Stomach (tissue), 9 donors: ENCODE results near the gene KDM6A. TPM values are rescaled to one million over a fixed set of nuclear protein-coding genes. Genes with fewer than 3 reads are reported as not detected.
"Not testable (repeated sequence)": the region's sequence is repeated elsewhere in the genome, so short reads cannot be mapped to it uniquely, and the experiment has no call there.

Experiments used
- DNase-seq, 2 donors: peaks; one replicate each; pipeline versions ENCODE4 v3.0.0 to v3.0.0-alpha.2; 2013 to 2019
- H3K27ac ChIP-seq, 5 donors: fragments of 200-600 bp in 4 of 5; sonication (generic) in 4 of 5; one replicate each; pipeline ENCODE4 v1.5.1; 2013 to 2019; ENCODE audit warnings: mild to moderate bottlenecking in 1 of 5, moderate library complexity in 1 of 5
- H3K27me3 ChIP-seq, 3 donors: fragments of 200-600 bp; sonication (generic); one replicate each; pipeline ENCODE4 v1.5.1; 2017 to 2019; ENCODE audit warnings: mixed run types in 1 of 3
- H3K36me3 ChIP-seq, 4 donors: fragments of 200-600 bp; sonication (generic); 1 replicate in 3 of 4; 2 replicates in 1 of 4; pipeline ENCODE4 v1.5.1; 2016 to 2019
- H3K4me1 ChIP-seq, 4 donors: fragments of 200-600 bp; sonication (generic); one replicate each; pipeline ENCODE4 v1.5.1; 2016 to 2019
- H3K4me3 ChIP-seq, 4 donors: fragments of 200-600 bp; sonication (generic) in 3 of 4; one replicate each; pipeline ENCODE4 v1.5.1; 2016 to 2019; ENCODE audit warnings: mild to moderate bottlenecking in 1 of 4
- H3K9me3 ChIP-seq, 4 donors: fragments of 200-600 bp; sonication (generic); one replicate each; pipeline ENCODE4 v1.5.1; 2016 to 2019
- EP300 ChIP-seq: sonication (generic); formaldehyde crosslinking; IDR thresholded peaks from one replicate; pipeline ENCODE4 v1.6.1; 2017; ENCODE audit warnings: antibody characterized with exemption
- POLR2A ChIP-seq, 4 donors: fragments of 450-650 bp; IDR thresholded peaks; one replicate each; pipeline ENCODE4 v1.6.1; 2016; ENCODE audit warnings: antibody characterized with exemption in 4 of 4, control low read depth in 2 of 4, mild to moderate bottlenecking in 1 of 4, moderate library complexity in 1 of 4
- POLR2AphosphoS5 ChIP-seq, 3 donors: sonication (generic); formaldehyde crosslinking; IDR thresholded peaks; one replicate each; pipeline ENCODE4 v1.6.1; 2016; ENCODE audit warnings: antibody characterized with exemption in 3 of 3
- WGBS, 5 donors: extraction: QIAGEN DNeasy Blood & Tissue Kit in 3 of 5; methylation state at CpG; one replicate each; pipeline versions ENCODE4 v1.1.5 to v1.1.7; 2013 to 2018; 5-methylcytosine and 5-hydroxymethylcytosine counted together
- intact Hi-C: fragments of 100-400 bp; cut with DNase I; formaldehyde crosslinking; loops from one replicate; pipeline ENCODE4 v1.15.1; 2023; ENCODE audit warnings: low total_unique reads
- polyA plus RNA-seq, 3 donors: library from polyadenylated mRNA; stranded (reverse); fragments of 200-250 nt; gene quantifications; one replicate each; pipeline ENCODE4 v1.2.3, GENCODE V29; 2013
- total RNA-seq, 5 donors: library from RNA; depleted of rRNA; stranded (reverse); fragments of >200 nt; gene quantifications; one replicate each; pipeline versions ENCODE4 v1.1.0 to v1.2.3, GENCODE V29; 2014 to 2016
- TF ChIP-seq, protein P1 (sequence below), 7 experiments: fragments of 450-650 bp in 4 of 7; fragments of 200-600 bp in 3 of 7; sonication (generic) in 3 of 7; IDR thresholded peaks; one replicate each; pipeline ENCODE4 v1.5.1; 2016 to 2019; ENCODE audit warnings: antibody characterized with exemption in 7 of 7, control low read depth in 2 of 7, mild to moderate bottlenecking in 1 of 7
- donor health status: healthy with polysubstance abuse.
- donor health status: Bipolar disorder and iron deficiency.
- donor health status: healthy.

Gene KDM6A
- total and polyA plus RNA-seq, 8 donors = 7.0 to 105 (median 47.3) TPM

DNA sequence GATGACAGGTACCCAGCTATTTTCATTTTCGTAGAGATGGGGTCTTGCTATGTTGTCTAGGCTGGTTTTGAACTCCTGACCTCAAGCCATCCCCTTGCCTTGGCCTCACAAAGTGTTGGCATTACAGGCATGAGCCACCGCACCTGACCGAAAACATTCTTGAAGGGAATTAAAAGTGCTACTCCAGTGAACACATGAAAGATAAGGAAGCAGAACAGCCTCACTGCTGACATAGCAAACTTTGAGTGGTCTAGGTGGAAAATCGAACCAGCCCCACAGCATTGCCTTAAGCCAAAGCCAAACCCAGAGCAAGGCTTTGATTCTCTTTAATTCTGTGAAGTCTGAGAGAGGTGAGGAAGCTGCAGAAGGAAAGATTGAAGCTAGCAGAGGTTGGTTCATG lies 65.1 kb downstream of the KDM6A start:
- no peaks in the 10 kb centered on the region for H3K9me3 ChIP-seq
- no peak overlapping the region for H3K27ac ChIP-seq
- intact Hi-C loops = no loop called here
- no peaks in the 10 kb centered on the region for H3K27me3 ChIP-seq
- 28 to 61% (median 51%) methylated on average over 3 to 4 of the region's 4 CpGs for WGBS, 5 donors
- no peak for DNase-seq
- no peaks in the 10 kb centered on the region for H3K36me3 ChIP-seq
- H3K4me3 ChIP-seq = no peak overlapping the region
- no peak for TF ChIP-seq POLR2AphosphoS5 (IDR thresholded peaks at IDR 0.05)
- no peak for TF ChIP-seq POLR2A (IDR thresholded peaks at IDR 0.05)
- peaks cover 0 to 65% (median 36%) of the 10 kb centered on the region in 4 donors for H3K4me1 ChIP-seq

DNA sequence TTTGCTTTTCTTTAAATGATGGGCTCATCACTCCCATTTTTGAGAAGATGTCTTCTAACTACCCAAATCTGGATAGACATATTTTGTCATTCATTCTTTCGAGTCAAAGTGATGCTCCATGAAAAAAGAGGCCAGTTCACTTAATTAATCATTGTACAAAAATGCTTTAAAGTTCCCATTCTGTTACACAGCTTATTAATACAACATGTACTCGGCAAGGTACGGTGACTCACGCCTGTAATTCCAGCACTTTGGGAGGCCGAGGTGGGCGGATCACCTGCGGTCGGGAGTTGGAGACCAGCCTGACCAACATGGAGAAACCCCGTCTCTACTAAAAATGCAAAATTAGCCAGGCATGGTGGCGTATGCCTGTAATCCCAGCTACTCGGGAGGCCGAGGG lies 67.6 kb downstream of the KDM6A start:
- H3K9me3 ChIP-seq, H3K27me3 ChIP-seq, H3K4me3 ChIP-seq, intact Hi-C loops, DNase-seq, H3K27ac ChIP-seq, H3K36me3 ChIP-seq: not testable (repeated sequence)
- WGBS, 5 donors = 93 to 97% (median 95%) methylated on average over 12 of the region's 12 CpGs
- peaks cover 0 to 54% (median 24%) of the 10 kb centered on the region in 4 donors for H3K4me1 ChIP-seq

DNA sequence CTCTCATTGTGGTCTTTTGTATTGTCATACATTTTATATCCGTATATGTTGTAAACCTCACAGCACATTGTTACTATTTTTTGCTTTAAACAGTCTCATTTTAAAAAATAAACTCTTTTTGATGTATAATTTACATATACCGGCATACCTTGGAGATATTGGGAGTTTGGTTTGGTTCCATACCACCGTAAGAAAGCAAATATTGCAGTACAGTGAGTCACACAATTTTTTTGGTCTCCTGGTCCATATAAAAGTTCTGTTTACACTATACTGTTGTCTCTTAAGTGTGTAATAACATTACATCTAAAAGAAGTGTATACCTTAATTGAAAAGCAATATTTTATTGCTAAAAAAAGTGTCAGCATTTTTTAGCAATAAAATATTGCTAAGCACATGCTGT lies 70.0 kb downstream of the KDM6A start:
- 44 to 66% (median 52%) methylated on average over 3 of the region's 3 CpGs for WGBS, 5 donors
- H3K4me3 ChIP-seq = no peak overlapping the region
- TF ChIP-seq POLR2A (IDR thresholded peaks at IDR 0.05) (no peak), POLR2AphosphoS5 (IDR thresholded peaks at IDR 0.05) (no peak), EP300 (no peak)
- TF ChIP-seq, protein P1, sequence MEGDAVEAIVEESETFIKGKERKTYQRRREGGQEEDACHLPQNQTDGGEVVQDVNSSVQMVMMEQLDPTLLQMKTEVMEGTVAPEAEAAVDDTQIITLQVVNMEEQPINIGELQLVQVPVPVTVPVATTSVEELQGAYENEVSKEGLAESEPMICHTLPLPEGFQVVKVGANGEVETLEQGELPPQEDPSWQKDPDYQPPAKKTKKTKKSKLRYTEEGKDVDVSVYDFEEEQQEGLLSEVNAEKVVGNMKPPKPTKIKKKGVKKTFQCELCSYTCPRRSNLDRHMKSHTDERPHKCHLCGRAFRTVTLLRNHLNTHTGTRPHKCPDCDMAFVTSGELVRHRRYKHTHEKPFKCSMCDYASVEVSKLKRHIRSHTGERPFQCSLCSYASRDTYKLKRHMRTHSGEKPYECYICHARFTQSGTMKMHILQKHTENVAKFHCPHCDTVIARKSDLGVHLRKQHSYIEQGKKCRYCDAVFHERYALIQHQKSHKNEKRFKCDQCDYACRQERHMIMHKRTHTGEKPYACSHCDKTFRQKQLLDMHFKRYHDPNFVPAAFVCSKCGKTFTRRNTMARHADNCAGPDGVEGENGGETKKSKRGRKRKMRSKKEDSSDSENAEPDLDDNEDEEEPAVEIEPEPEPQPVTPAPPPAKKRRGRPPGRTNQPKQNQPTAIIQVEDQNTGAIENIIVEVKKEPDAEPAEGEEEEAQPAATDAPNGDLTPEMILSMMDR (IDR thresholded peaks at IDR 0.05) = no peak
- peaks cover 0 to 29% (median 3%) of the 10 kb centered on the region in 4 donors for H3K4me1 ChIP-seq
- H3K27me3 ChIP-seq = no peaks in the 10 kb centered on the region
- H3K9me3 ChIP-seq = peaks cover 0 to 7% (median 2%) of the 10 kb centered on the region in 4 donors
- no peak for DNase-seq
- intact Hi-C loops = no loop called here
- peaks cover 0 to 6% (median 0%) of the 10 kb centered on the region in 4 donors for H3K36me3 ChIP-seq
- no peak overlapping the region for H3K27ac ChIP-seq

DNA sequence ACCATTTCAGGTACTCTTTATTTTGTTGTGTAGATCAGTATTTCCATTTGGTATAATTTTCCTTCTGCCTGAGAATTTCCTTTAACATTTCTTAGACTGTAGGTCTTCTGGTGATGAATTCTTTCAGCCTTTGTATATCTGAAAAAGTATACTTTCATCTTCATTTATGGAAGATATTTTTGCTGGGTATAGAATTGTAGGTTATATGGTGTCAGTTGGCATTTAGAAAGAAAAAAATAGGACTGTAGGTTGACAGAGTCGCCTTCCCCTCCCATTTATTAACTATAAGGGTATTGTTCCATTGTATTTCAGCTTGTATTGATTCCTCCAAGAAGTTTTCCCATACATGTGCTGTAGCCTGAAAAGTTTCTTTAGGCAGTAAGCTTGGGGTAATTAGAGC lies 71.9 kb downstream of the KDM6A start:
- no peak overlapping the region for H3K4me3 ChIP-seq
- intact Hi-C loops = no loop called here
- peaks cover 0 to 31% (median 5%) of the 10 kb centered on the region in 4 donors for H3K4me1 ChIP-seq
- H3K9me3 ChIP-seq = peaks cover 0 to 7% (median 2%) of the 10 kb centered on the region in 4 donors
- H3K27ac ChIP-seq = no peak overlapping the region
- peaks cover 0 to 6% (median 0%) of the 10 kb centered on the region in 4 donors for H3K36me3 ChIP-seq
- TF ChIP-seq POLR2AphosphoS5 (IDR thresholded peaks at IDR 0.05) = no peak
- TF ChIP-seq POLR2A (IDR thresholded peaks at IDR 0.05) = no peak
- TF ChIP-seq, protein P1 (IDR thresholded peaks at IDR 0.05) = no peak
- no peaks in the 10 kb centered on the region for H3K27me3 ChIP-seq
- WGBS, 5 donors = 94 to 100% (median 100%) methylated on average over 1 of the region's 1 CpG
- no peak for DNase-seq

DNA sequence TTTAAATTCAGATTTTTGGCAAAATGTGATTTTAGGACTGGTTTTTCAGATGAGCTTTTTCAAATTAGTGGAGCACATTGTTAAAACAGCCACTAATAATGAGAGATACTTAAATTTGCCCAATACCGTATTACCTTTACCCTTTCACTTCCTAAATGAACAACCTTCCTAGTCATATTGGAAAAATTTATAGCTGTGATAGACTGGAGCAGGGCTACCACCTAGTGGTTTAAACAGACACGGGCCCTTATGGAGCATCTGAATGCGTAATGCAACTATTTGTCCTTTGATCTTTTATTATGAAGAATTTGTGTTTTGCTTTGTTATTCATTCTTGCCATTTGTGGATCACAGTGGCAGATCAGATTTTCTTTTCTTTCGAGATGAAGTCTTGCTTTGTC lies 72.7 kb downstream of the KDM6A start:
- H3K9me3 ChIP-seq = peaks cover 0 to 7% (median 2%) of the 10 kb centered on the region in 4 donors
- intact Hi-C loops = no loop called here
- H3K27me3 ChIP-seq = no peaks in the 10 kb centered on the region
- TF ChIP-seq POLR2A (IDR thresholded peaks at IDR 0.05) (no peak), EP300 (no peak)
- TF ChIP-seq, protein P1 (IDR thresholded peaks at IDR 0.05) = no peak
- 85 to 92% (median 88%) methylated on average over 4 of the region's 4 CpGs for WGBS, 5 donors
- H3K27ac ChIP-seq = no peak overlapping the region
- peaks cover 0 to 6% (median 0%) of the 10 kb centered on the region in 4 donors for H3K36me3 ChIP-seq
- peaks cover 0 to 38% (median 9%) of the 10 kb centered on the region in 4 donors for H3K4me1 ChIP-seq
- no peak for DNase-seq
- no peak overlapping the region for H3K4me3 ChIP-seq
